ENCODE data around the gene USP10.

USP10 gene

GRCh38 chr16:84699712-84700445, at the start of gene USP10:
USP10 (plus strand) TSS chr16:84700000; CDS start chr16:84700091, 91 bp downstream.
- DNase-seq (ENCODE audit: low spot score) = peak; percentile 97

- DNase-seq (ENCODE audit: low spot score) = no peak
These were observed 49.5 kb upstream of the USP10 start for GRCh38 chr16:84650062-84650991.

GRCh38 chr16:84652566-84652965, 47.2 kb upstream of the USP10 start:
- no peak for DNase-seq (ENCODE audit: low spot score)

GRCh38 chr16:84654238-84654637, 45.6 kb upstream of the USP10 start:
- DNase-seq (ENCODE audit: low spot score) = no peak

- DNase-seq (ENCODE audit: low spot score) = no peak
These were observed 44.8 kb upstream of the USP10 start for GRCh38 chr16:84654998-84655397.

- DNase-seq (ENCODE audit: low spot score) = no peak
These were observed 43.2 kb upstream of the USP10 start for GRCh38 chr16:84656649-84657048.

GRCh38 chr16:84657229-84657837, 42.5 kb upstream of the USP10 start:
- DNase-seq (ENCODE audit: low spot score) = no peak

GRCh38 chr16:84658690-84659089, 41.1 kb upstream of the USP10 start:
- no peak for DNase-seq (ENCODE audit: low spot score)

- DNase-seq (ENCODE audit: low spot score) = no peak
These were observed 40.0 kb upstream of the USP10 start for GRCh38 chr16:84659656-84660300.

- DNase-seq (ENCODE audit: low spot score) = no peak
These were observed 38.8 kb upstream of the USP10 start for GRCh38 chr16:84660973-84661372.

GRCh38 chr16:84661418-84662060, 38.3 kb upstream of the USP10 start:
- DNase-seq (ENCODE audit: low spot score) = no peak

- DNase-seq (ENCODE audit: low spot score) = no peak
These were observed 37.3 kb upstream of the USP10 start for GRCh38 chr16:84662471-84662870.

GRCh38 chr16:84663433-84664101, 36.2 kb upstream of the USP10 start:
- DNase-seq (ENCODE audit: low spot score) = no peak

- DNase-seq (ENCODE audit: low spot score) = no peak
These were observed 34.4 kb upstream of the USP10 start for GRCh38 chr16:84665359-84665758.

GRCh38 chr16:84665843-84666242, 34.0 kb upstream of the USP10 start:
- no peak for DNase-seq (ENCODE audit: low spot score)

- DNase-seq (ENCODE audit: low spot score) = no peak
These were observed 32.0 kb upstream of the USP10 start for GRCh38 chr16:84667600-84668309.

- no peak for DNase-seq (ENCODE audit: low spot score)
These were observed 29.7 kb upstream of the USP10 start for GRCh38 chr16:84670063-84670462.

GRCh38 chr16:84672276-84673202, 27.3 kb upstream of the USP10 start:
- peak; percentile 88 for DNase-seq (ENCODE audit: low spot score)

GRCh38 chr16:84673203-84673535, 26.6 kb upstream of the USP10 start:
- no peak for DNase-seq (ENCODE audit: low spot score)
